Mesendoderm (in vitro differentiated cells): ENCODE measurements around the gene ARHGAP45.
A peak's percentile ranks its signal among the peaks of the same experiment; 100 is the strongest.

Experiments used
- DNase-seq: peaks from one replicate; pipeline ENCODE4 v3.0.0; 2013
- H2AK5ac ChIP-seq: 2 replicates; pipeline ENCODE4 v1.6.1; 2013; ENCODE audit warnings: low read length, inconsistent platforms
- H2BK120ac ChIP-seq: 2 replicates; pipeline ENCODE4 v1.6.1; 2013; ENCODE audit warnings: low read depth, mild to moderate bottlenecking, low read length, moderate library complexity, mixed read lengths
- H2BK15ac ChIP-seq: replicated peaks from 2 replicates; pipeline ENCODE4 v1.6.1; 2013; ENCODE audit warnings: low read depth, mild to moderate bottlenecking, moderate library complexity
- H2BK5ac ChIP-seq: 2 replicates; pipeline ENCODE4 v1.6.1; 2013; ENCODE audit warnings: low read length, inconsistent platforms
- H3K18ac ChIP-seq: 2 replicates; pipeline ENCODE4 v1.6.1; 2013; ENCODE audit warnings: mild to moderate bottlenecking, low read length, mixed read lengths
- H3K23ac ChIP-seq: one replicate; pipeline ENCODE4 v1.6.1; 2013; ENCODE audit warnings: low read length
- H3K27ac ChIP-seq: 2 replicates; pipeline ENCODE4 v1.5.1; 2013; ENCODE audit warnings: low read depth, mild to moderate bottlenecking, inconsistent platforms, low read length, moderate library complexity
- H3K27me3 ChIP-seq: 2 replicates; pipeline ENCODE4 v1.6.1; 2013; ENCODE audit warnings: low read length, control low read depth, mild to moderate bottlenecking, inconsistent platforms; ENCODE audit not compliant: insufficient read depth, poor library complexity
- H3K36me3 ChIP-seq: 2 replicates; pipeline ENCODE4 v1.6.1; 2013; ENCODE audit warnings: low read length, inconsistent platforms; ENCODE audit not compliant: control insufficient read depth, insufficient read depth
- H3K4ac ChIP-seq: one replicate; pipeline ENCODE4 v1.6.1; 2013; ENCODE audit warnings: low read depth, mild to moderate bottlenecking, low read length, moderate library complexity
- H3K4me1 ChIP-seq: 2 replicates; pipeline ENCODE4 v1.6.1; 2013; ENCODE audit warnings: low read depth, low read length, inconsistent platforms; ENCODE audit not compliant: control insufficient read depth
- H3K4me2 ChIP-seq: 2 replicates; pipeline ENCODE4 v1.6.1; 2013; ENCODE audit warnings: low read length
- H3K4me3 ChIP-seq: 2 replicates; pipeline ENCODE4 v1.5.1; 2013; ENCODE audit warnings: mild to moderate bottlenecking, low read length
- H3K56ac ChIP-seq: one replicate; pipeline ENCODE4 v1.6.1; 2013; ENCODE audit warnings: low read length
- H3K79me1 ChIP-seq: 2 replicates; pipeline ENCODE4 v1.6.1; 2013; ENCODE audit warnings: low read length, inconsistent platforms
- H3K79me2 ChIP-seq: 2 replicates; pipeline ENCODE4 v1.6.1; 2013; ENCODE audit warnings: mild to moderate bottlenecking, low read length; ENCODE audit not compliant: control insufficient read depth, insufficient read depth
- H3K9ac ChIP-seq: 2 replicates; pipeline ENCODE4 v1.6.1; 2013; ENCODE audit warnings: low read length, inconsistent platforms
- H4K5ac ChIP-seq: one replicate; pipeline ENCODE4 v1.6.1; 2013; ENCODE audit warnings: low read length
- H4K8ac ChIP-seq: one replicate; pipeline ENCODE4 v1.6.1; 2013; ENCODE audit warnings: low read depth, mild to moderate bottlenecking, control low read depth, low read length, moderate library complexity
- WGBS: extraction: QIAGEN DNeasy Blood & Tissue Kit; methylation state at CpG from one replicate; pipeline ENCODE4 v1.1.7; 2013; ENCODE audit warnings: low lambda C conversion rate, missing lambda C conversion rate; ENCODE audit not compliant: insufficient coverage; ENCODE audit errors: extremely low coverage; 5-methylcytosine and 5-hydroxymethylcytosine counted together

The ARHGAP45 gene

GRCh38 chr19:1026783-1027649 is 40.0 kb upstream of the ARHGAP45 start:
- peak overlapping the region; percentile 84 for H3K4me2 ChIP-seq
- H3K36me3 ChIP-seq = no peaks in the 10 kb centered on the region
- H3K18ac ChIP-seq = peak overlapping the region; percentile 86
- peak overlapping the region; percentile 94 for H3K4me3 ChIP-seq
- peaks cover 3% of the 10 kb centered on the region for H3K79me1 ChIP-seq
- peak overlapping the region; percentile 32 for H2BK120ac ChIP-seq
- H2AK5ac ChIP-seq = peak overlapping the region; percentile 65
- peak overlapping the region; percentile 93 for H3K4ac ChIP-seq
- no peaks in the 10 kb centered on the region for H3K27me3 ChIP-seq
- H3K79me2 ChIP-seq = peaks cover 36% of the 10 kb centered on the region
- DNase-seq = no peak
- H2BK15ac ChIP-seq = no peak overlapping the region
- peak overlapping the region; percentile 97 for H3K56ac ChIP-seq
- no peak overlapping the region for H4K5ac ChIP-seq
- no CpG with 5 or more reads among the region's 36 CpGs for WGBS
- H3K4me1 ChIP-seq = no peaks in the 10 kb centered on the region
- H3K23ac ChIP-seq = peak overlapping the region; percentile 94
- peak overlapping the region; percentile 97 for H3K27ac ChIP-seq
- H2BK5ac ChIP-seq = peak overlapping the region; percentile 88
- H3K9ac ChIP-seq = peak overlapping the region; percentile 98
- no peak overlapping the region for H4K8ac ChIP-seq

- Histone ChIP-seq H4K5ac (no peak overlapping the region), H3K56ac (peak overlapping the region; percentile 97), H3K4ac (peak overlapping the region; percentile 44), H3K4me3 (peak overlapping the region; percentile 94), H3K9ac (peak overlapping the region; percentile 98), H2BK5ac (no peak overlapping the region), H3K27me3 (no peaks in the 10 kb centered on the region), H2AK5ac (peak overlapping the region; percentile 44), H3K4me1 (no peaks in the 10 kb centered on the region), H4K8ac (peak overlapping the region; percentile 0), H3K36me3 (peaks cover 5% of the 10 kb centered on the region), H3K4me2 (peak overlapping the region; percentile 90), H3K79me1 (peaks cover 7% of the 10 kb centered on the region), H2BK15ac (no peak overlapping the region), H3K23ac (no peak overlapping the region), H3K18ac (peak overlapping the region; percentile 86), H3K27ac (peak overlapping the region; percentile 97), H2BK120ac (peak overlapping the region; percentile 19), H3K79me2 (peaks cover 41% of the 10 kb centered on the region)
- DNase-seq = peak; percentile 44
- no CpG with 5 or more reads among the region's 16 CpGs for WGBS
These were observed 39.3 kb upstream of the ARHGAP45 start for GRCh38 chr19:1027650-1028061.

- Histone ChIP-seq H4K8ac (peak overlapping the region; percentile 90), H2AK5ac (no peak overlapping the region), H3K79me1 (peaks cover 7% of the 10 kb centered on the region), H3K27me3 (no peaks in the 10 kb centered on the region), H3K4ac (peak overlapping the region; percentile 77), H3K4me3 (peak overlapping the region; percentile 94), H3K9ac (peak overlapping the region; percentile 98), H3K36me3 (peaks cover 5% of the 10 kb centered on the region), H3K79me2 (peaks cover 41% of the 10 kb centered on the region), H2BK5ac (peak overlapping the region; percentile 80), H3K27ac (peak overlapping the region; percentile 97), H3K18ac (peak overlapping the region; percentile 86), H2BK120ac (peak overlapping the region; percentile 32), H3K23ac (peak overlapping the region; percentile 89), H4K5ac (no peak overlapping the region), H3K4me2 (peak overlapping the region; percentile 90), H3K56ac (peak overlapping the region; percentile 97), H3K4me1 (no peaks in the 10 kb centered on the region), H2BK15ac (no peak overlapping the region)
- WGBS = no CpG with 5 or more reads among the region's 58 CpGs
- peak; percentile 95 for DNase-seq
These were observed 38.7 kb upstream of the ARHGAP45 start for GRCh38 chr19:1028062-1028926.

GRCh38 chr19:1032264-1032867 is 34.6 kb upstream of the ARHGAP45 start:
- no peak for DNase-seq
- no peak overlapping the region for H3K27ac ChIP-seq
- no peak overlapping the region for H2BK5ac ChIP-seq
- H3K27me3 ChIP-seq = no peaks in the 10 kb centered on the region
- no peaks in the 10 kb centered on the region for H3K4me1 ChIP-seq
- H3K4me3 ChIP-seq = no peak overlapping the region
- no peak overlapping the region for H3K9ac ChIP-seq
- H3K4me2 ChIP-seq = no peak overlapping the region
- H3K79me2 ChIP-seq = peaks cover 32% of the 10 kb centered on the region
- no peak overlapping the region for H4K8ac ChIP-seq
- H2AK5ac ChIP-seq = no peak overlapping the region
- H2BK15ac ChIP-seq = no peak overlapping the region
- WGBS = no CpG with 5 or more reads among the region's 20 CpGs
- no peak overlapping the region for H3K4ac ChIP-seq
- H3K23ac ChIP-seq = no peak overlapping the region
- peaks cover 9% of the 10 kb centered on the region for H3K36me3 ChIP-seq
- no peak overlapping the region for H3K56ac ChIP-seq
- H2BK120ac ChIP-seq = no peak overlapping the region
- no peak overlapping the region for H3K18ac ChIP-seq
- peaks cover 7% of the 10 kb centered on the region for H3K79me1 ChIP-seq
- H4K5ac ChIP-seq = no peak overlapping the region

- H2AK5ac ChIP-seq = no peak overlapping the region
- H3K4me1 ChIP-seq = peaks cover 4% of the 10 kb centered on the region
- H3K4me3 ChIP-seq = no peak overlapping the region
- DNase-seq = peak; percentile 53
- WGBS = no CpG with 5 or more reads among the region's 29 CpGs
- H3K27ac ChIP-seq = no peak overlapping the region
- H2BK15ac ChIP-seq = no peak overlapping the region
- no peak overlapping the region for H2BK5ac ChIP-seq
- no peak overlapping the region for H3K56ac ChIP-seq
- H3K9ac ChIP-seq = no peak overlapping the region
- no peaks in the 10 kb centered on the region for H3K27me3 ChIP-seq
- H3K4me2 ChIP-seq = no peak overlapping the region
- peaks cover 3% of the 10 kb centered on the region for H3K79me1 ChIP-seq
- H3K23ac ChIP-seq = no peak overlapping the region
- H3K4ac ChIP-seq = no peak overlapping the region
- no peak overlapping the region for H2BK120ac ChIP-seq
- no peak overlapping the region for H3K18ac ChIP-seq
- no peak overlapping the region for H4K8ac ChIP-seq
- peaks cover 9% of the 10 kb centered on the region for H3K36me3 ChIP-seq
- H4K5ac ChIP-seq = no peak overlapping the region
- H3K79me2 ChIP-seq = peaks cover 5% of the 10 kb centered on the region
These were observed 30.9 kb upstream of the ARHGAP45 start for GRCh38 chr19:1035998-1036621.
